Endometrial microvascular endothelial cells (primary cell): ENCODE results near the gene GPNMB. TPM values are rescaled to one million over a fixed set of nuclear protein-coding genes. Genes with fewer than 3 reads are reported as not detected.
"Not testable (repeated sequence)": the region's sequence is repeated elsewhere in the genome, so short reads cannot be mapped to it uniquely, and the experiment has no call there.

Source experiments
- in situ Hi-C: cut with HindIII; loops from 2 replicates; pipeline ENCODE4 v1.10.0; 2017; ENCODE audit warnings: low sequenced_read_pairs, low pct_unique_long_range_greater_than_20kb; ENCODE audit errors: inconsistent ontology term
- total RNA-seq: library from RNA; depleted of rRNA; stranded (reverse); fragments of >200 nt; gene quantifications from one replicate; pipeline ENCODE4 v1.2.3, GENCODE V29; 2015; ENCODE audit errors: inconsistent ontology term

The GPNMB gene
- total RNA-seq, 1 donor from 2014 or later, result 1.0 TPM

DNA sequence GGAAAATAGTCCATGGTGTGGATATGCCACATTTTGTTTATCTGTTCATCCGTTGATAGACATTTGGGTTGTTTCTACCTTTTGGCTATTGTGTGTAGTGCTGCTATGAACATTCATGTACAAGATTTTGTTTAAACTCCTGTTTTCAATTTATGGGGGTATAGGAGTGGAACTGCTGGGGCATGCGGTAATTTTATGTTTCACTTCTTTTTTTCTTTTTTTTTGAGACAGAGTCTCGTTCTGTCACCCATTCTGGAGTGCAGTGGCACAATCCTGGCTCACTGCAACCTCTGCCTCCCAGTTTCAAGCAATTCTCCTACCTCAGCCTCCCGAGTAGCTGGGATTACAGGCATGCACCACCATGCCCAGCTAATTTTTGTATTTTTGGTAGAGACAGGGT, 22.2 kb upstream of the GPNMB start:
- in situ Hi-C loops, result not testable (repeated sequence)

DNA sequence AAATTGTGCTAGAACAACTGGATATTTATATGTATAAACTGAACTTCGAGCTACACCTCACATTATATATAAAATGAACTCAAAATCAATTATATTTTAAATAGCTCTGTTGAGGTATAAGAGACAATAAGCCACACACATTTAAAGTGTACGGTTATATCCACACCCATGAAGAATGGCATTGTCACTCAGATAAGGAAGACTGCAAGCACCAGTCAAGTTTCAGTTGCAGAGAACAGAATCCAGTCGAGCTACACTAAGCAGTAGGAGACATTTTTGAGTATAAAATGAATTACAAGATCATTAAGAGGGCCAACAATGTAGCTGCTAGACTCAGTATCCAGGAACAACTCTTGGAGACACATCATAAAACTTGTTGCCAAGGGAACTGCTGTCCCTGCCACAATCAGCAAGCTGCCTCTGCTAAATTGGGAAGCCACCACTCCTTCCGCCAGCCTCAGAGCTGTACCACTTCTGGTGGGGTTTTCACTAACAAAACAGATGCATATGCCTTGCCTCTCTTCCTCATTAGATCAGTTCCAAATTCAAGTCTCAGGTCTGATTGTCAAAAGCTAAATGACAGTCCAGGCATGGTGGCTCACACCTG, 19.6 kb upstream of the GPNMB start:
- in situ Hi-C loops, result no loop called here

GRCh38 chr7:23228412-23228811, 18.2 kb upstream of the GPNMB start:
- in situ Hi-C loops, result no loop called here

DNA sequence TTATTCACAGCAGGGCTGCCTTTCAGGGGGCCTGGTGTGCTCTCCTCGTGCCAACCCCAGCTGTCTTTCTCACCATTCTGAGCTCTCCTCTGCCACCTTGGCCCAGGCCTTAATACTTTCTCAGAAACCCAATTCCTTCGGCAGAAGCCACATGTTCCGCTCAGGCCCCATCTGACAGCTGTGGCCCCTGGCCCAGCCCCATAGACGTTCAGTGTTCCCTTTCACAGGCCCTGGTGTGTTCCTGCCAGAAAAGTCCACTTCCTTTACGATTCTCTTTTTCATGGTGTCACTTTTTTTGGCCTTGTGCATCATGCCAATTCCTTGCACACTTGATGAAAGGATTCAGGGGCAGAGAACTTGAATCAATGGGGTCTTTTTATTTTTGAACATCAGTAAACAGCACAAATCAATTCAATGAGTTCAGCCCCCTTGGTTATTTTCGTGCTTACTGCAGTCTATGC, 15.9 kb upstream of the GPNMB start:
- in situ Hi-C loops, result no loop called here

GRCh38 chr7:23232966-23233365, 13.6 kb upstream of the GPNMB start:
- in situ Hi-C loops, result no loop called here

- in situ Hi-C loops, result no loop called here
Measured at GRCh38 chr7:23234569-23235296, 11.8 kb upstream of the GPNMB start.

GRCh38 chr7:23235813-23236221, 10.8 kb upstream of the GPNMB start:
- in situ Hi-C loops, result no loop called here

DNA sequence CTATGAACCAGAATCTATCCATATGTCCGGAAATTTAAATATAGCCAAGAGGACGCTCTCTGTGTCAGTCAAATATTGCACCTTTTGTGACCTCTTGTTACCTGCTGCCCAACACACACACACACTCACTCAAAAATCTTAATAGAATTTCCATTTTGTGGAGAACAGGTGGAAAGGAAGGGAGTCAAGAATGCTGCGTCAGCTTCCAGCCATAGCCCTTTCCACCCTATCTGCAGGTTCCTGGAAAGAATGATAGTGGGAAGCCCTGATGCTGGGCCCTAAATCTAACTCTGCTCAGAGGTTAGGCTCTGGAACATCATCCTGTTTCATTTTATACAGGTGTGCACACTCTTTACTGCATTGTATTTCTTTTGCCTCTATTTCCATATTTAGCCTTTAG, 9.6 kb upstream of the GPNMB start:
- in situ Hi-C loops, result no loop called here

DNA sequence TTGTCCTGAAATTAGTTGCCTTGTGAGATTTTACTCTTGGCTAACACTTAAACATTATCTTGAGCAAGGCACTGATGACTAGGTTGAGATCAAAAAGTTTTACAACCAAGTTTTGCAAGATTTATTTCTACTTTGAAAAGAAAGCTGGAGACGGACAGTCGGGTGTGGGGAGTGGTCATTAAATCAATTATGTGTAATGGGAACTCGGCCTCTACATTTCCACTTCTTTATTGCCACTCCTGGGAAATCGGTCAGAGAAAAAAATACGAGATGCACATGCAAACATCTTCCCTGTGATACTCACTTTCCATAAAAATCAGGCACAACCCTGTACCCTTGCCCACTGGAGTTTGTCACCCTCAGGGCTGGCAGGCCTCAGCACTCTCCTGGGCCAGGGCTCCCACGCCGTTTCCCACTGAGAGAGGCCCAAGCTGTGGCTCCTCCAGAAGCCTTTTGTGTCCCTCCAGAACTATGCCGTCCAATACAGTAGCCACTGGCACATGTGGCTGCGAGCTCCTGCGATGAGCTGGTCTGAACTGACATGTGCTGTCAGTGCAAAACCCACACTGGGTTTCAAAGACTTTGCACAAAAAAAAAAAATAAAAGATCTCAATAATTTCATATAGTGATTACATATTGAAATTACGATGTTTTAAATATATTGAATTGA, 7.5 kb upstream of the GPNMB start:
- in situ Hi-C loops, result no loop called here

DNA sequence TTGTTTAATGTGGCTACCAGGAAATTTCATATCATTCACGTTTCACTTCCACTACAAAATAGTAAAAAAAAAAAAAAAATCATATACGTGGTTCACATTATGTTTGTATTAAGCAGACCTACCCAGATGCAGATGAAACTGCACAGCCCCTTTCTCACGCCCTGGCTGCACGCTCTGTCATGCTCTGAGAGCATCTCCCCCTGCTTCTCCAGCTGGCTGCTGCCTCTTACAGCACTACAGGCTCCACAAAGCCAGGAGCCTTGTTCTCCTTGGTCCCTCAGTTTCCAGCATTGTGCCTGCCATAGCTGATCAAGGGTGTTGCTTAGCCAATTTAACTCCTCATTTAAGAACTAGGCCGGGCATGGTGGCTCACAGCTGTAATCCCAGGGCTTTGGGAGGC, 6.9 kb upstream of the GPNMB start:
- in situ Hi-C loops, result no loop called here

- in situ Hi-C loops, result no loop called here
Measured at GRCh38 chr7:23242321-23242720, 4.3 kb upstream of the GPNMB start.

- in situ Hi-C loops, result no loop called here
Measured at GRCh38 chr7:23242935-23243334, 3.6 kb upstream of the GPNMB start.

DNA sequence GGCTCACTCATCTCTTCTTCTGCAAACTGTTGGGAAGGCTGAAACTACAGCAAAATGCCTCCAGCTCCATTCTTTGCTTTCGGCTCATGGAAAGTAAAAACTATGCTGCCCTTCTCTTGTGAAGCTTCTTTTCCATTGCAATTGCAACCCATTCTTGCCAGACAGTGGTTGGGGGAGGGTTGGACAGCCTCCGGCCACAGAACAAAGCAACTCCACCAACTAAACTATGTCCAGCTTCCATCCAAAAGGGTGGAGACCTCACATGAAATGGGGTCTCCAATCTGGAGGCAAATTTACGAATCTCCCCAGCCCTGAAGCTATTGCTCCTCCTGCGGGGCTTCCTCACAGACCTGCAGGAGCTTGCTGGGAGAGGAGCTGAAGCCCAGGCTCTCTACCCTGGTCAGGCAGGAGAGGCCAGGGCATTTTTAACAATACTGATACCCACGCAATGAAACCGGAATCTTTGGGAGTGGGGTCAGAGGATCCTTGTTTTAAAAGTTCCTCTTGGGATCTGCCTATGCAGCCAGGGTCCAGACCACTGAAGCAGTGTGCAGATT, 549 bp downstream of the GPNMB start:
- in situ Hi-C loops, result no loop called here

- in situ Hi-C loops, result no loop called here
Measured at GRCh38 chr7:23247603-23248335, 1.2 kb downstream of the GPNMB start.

DNA sequence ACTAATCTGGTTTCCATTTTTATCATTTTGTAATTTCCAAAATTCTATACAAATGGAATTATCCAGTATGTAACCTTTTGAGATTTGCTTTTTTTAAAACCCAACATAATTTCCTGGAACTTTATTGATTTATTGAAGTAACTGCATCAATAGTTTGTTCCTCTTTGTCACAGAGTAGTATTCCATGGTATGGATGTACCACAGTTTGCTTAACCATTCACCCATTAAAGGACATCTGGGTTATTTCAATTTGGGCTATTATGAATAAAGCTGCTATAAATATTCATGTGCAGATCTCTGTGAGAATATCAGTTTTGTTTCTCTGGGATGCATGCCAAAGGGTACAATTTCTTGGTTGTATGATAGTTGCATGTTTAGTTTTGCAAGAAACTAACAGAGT, 2.9 kb downstream of the GPNMB start:
- in situ Hi-C loops, result no loop called here

DNA sequence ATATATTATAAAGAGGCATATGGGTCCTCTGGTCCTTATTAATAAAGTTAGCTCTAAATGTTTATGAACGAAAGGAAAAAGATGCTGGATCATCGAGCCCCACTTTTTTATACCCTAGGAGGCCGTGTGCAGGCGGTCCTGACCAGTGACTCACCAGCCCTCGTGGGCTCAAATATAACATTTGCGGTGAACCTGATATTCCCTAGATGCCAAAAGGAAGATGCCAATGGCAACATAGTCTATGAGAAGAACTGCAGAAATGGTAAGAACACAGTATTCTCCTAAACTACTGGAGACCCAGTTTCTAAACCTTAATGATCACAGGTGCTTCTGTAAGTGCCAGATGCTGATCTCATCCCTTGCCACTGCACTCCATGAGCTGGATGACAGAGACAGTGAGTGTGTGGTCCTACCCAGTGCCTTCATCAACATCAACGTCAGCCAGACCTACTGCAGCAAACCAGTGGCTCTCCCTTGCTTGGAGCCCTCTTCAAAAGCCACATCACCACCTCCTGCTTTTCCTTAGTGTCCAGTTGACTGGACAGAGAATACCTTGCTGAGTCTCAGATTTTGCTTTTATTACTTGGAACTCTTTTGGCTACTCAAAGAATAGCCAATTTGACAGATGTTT, 7.6 kb downstream of the GPNMB start:
- in situ Hi-C loops, result loop anchor here (25.0 kb wide), 1 partner anchor 258 kb away; no protein-coding TSS in a partner anchor

GRCh38 chr7:23256731-23257130, 10.2 kb downstream of the GPNMB start:
- in situ Hi-C loops, result loop anchor here (25.0 kb wide), 1 partner anchor 256 kb away; no protein-coding TSS in a partner anchor

- in situ Hi-C loops, result loop anchor here (25.0 kb wide), 1 partner anchor 252 kb away; no protein-coding TSS in a partner anchor
Measured at GRCh38 chr7:23260371-23260770, 13.8 kb downstream of the GPNMB start.
